Measurements from ENCODE around the gene ALPG. TPM values are rescaled to one million over a fixed set of nuclear protein-coding genes. Genes with fewer than 3 reads are reported as not detected.

The ALPG gene
- total and polyA plus RNA-seq, 2 of the 13 experiments (the other 11 are each of a cell fraction or from before 2014, with no cell fraction given) = not detected

- TF ChIP-seq MLXIP (CRISPR knock-in tag; IDR thresholded peaks at IDR 0.05; ENCODE audit: borderline replicate concordance) = no peak
- TF ChIP-seq ZFYVE20 (CRISPR knock-in tag; IDR thresholded peaks at IDR 0.05; ENCODE audit: borderline replicate concordance, low read depth) = no peak
- TF ChIP-seq GLI4 (CRISPR knock-in tag; IDR thresholded peaks at IDR 0.05; ENCODE audit: borderline replicate concordance) = no peak
- no peak for TF ChIP-seq ZBTB10 (CRISPR knock-in tag; IDR thresholded peaks at IDR 0.05; ENCODE audit: borderline replicate concordance)
- no peak for TF ChIP-seq BHLHE40 (IDR thresholded peaks at IDR 0.05; ENCODE audit: low read length)
- TF ChIP-seq ZBTB7B (CRISPR knock-in tag; IDR thresholded peaks at IDR 0.05) = no peak
- no peak for TF ChIP-seq USF2 (IDR thresholded peaks at IDR 0.05; ENCODE audit: low read depth, low read length)
- 0 out of 2 replicates have a peak, but pooled peaks have one; percentile 33 for TF ChIP-seq USF2 (CRISPR knock-in tag; IDR thresholded peaks at IDR 0.05; ENCODE audit: borderline replicate concordance)
- TF ChIP-seq CBX5 (CRISPR knock-in tag; IDR thresholded peaks at IDR 0.05; ENCODE audit: borderline replicate concordance) = no peak
- TF ChIP-seq ZNF749 (CRISPR knock-in tag; IDR thresholded peaks at IDR 0.05; ENCODE audit: borderline replicate concordance) = 0 out of 2 replicates have a peak, but pooled peaks have one; percentile 34
- no peak for TF ChIP-seq DRAP1 (CRISPR knock-in tag; IDR thresholded peaks at IDR 0.05)
- peak; percentile 12; the same call in 1 of the 2 replicates for TF ChIP-seq GABPB1 (CRISPR knock-in tag; IDR thresholded peaks at IDR 0.05)
- no peak for TF ChIP-seq HOXA9 (CRISPR knock-in tag; IDR thresholded peaks at IDR 0.05; ENCODE audit: borderline replicate concordance)
- no peak for TF ChIP-seq HOXA7 (CRISPR knock-in tag; IDR thresholded peaks at IDR 0.05)
- TF ChIP-seq ZKSCAN5 (CRISPR knock-in tag; IDR thresholded peaks at IDR 0.05) = no peak
- no peak for TF ChIP-seq ELF1 (CRISPR knock-in tag; IDR thresholded peaks at IDR 0.05)
- no peak for TF ChIP-seq SMAD1 (CRISPR knock-in tag; IDR thresholded peaks at IDR 0.05; ENCODE audit: borderline replicate concordance, low read depth)
- TF ChIP-seq PHF21A (CRISPR knock-in tag; IDR thresholded peaks at IDR 0.05) = no peak
- TF ChIP-seq ZIK1 (CRISPR knock-in tag; IDR thresholded peaks at IDR 0.05; ENCODE audit: borderline replicate concordance, low read depth) = no peak
- TF ChIP-seq AGO2 (optimal IDR thresholded peaks at IDR 0.05; ENCODE audit: low read depth, low read length) = no peak
- TF ChIP-seq ZNF207 (IDR thresholded peaks at IDR 0.05; ENCODE audit: borderline replicate concordance) = no peak
Observed at GRCh38 chr2:232432598-232433184, 26.0 kb downstream of the ALPG start (continued).

All from HepG2 (cell line).